ENCODE results near the gene LOXL1. TPM values are rescaled to one million over a fixed set of nuclear protein-coding genes. Genes with fewer than 3 reads are reported as not detected.
A peak's percentile ranks its signal among the peaks of the same experiment; 100 is the strongest.

LOXL1 gene
- total RNA-seq, 1 experiment from 2014 or later: 11.8 TPM

DNA sequence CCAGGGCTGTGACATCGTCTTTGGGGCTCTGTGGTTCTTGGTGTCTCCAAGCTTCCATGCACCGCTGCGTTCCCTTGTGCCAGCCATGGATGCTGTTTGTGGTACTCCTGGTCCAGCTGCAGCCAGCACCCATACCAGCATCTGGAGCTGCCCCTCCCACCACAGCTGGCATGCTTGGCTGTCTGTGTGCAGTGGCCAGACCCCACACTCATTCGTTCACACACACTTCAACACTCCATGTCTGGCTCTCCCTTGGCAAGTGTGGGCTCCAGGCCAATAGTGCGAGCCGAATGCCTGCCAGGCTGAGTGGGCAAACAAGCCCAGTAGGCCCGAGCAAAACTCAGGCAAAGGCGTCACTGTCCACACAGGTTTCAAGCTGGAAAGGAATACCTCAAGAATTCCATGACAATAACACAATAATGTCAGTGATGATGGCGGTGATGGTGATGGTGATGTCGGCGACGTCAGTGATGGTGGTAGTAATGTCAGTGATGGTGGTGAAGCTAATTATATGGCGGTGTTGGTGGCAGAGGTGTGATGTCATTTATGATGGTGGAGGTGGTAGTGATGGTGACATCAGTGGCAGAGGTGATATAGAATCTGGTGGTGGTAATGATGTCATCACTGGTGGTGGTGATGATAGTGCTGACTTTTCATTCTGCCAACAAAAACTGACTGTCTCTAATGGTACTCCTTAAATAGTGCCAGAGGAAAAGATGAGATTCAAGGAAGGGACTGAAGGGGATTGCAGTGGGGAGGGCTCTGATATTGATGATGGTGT lies 33.6 kb upstream of the LOXL1 start:
- DNase-seq: no peak
- H3K27me3 ChIP-seq (ENCODE audit: control insufficient read depth, insufficient read depth, low read length): no peaks in the 10 kb centered on the region; the same call in 1 of the 2 replicates
- no peaks in the 10 kb centered on the region for H3K36me3 ChIP-seq (replicated peaks; ENCODE audit: control insufficient read depth, insufficient read depth, low read length)
- H3K4me3 ChIP-seq (ENCODE audit: insufficient read depth, low read depth, low read length): no peak overlapping the region

DNA sequence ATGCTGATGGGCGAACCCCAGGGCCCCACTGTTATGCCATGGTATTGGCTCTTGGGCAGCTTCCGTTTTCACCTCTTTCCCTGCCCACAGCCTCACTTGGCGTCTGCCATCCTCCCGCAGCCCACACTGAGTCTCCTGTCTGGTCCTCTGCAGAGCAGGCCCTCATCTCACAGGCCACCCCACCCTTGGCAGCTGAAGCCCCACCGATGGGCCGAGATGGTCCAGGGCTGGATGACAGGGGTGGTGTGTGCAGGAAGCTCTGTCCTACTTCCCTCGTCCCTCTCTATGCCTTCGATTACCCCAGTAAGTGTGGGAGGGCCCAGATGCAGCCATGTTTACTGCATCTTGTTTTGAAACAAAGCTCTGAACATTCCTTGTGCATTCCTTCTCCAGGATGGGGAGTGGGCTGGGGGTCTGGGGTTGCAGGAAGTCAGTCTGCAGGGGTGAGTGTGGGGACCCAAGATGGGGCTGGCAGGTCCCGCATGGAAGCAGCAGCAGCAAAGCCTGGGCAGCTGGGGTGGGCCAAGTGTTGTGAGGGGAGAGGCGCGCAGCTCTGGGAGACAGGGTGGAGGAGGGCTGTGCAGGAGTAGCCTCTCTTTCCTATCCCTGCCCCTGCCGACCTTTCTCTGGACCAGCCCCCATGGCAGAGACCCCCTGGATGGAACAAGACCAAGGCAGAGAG lies 32.0 kb upstream of the LOXL1 start:
- no peaks in the 10 kb centered on the region for H3K36me3 ChIP-seq (replicated peaks; ENCODE audit: control insufficient read depth, insufficient read depth, low read length)
- no peak for DNase-seq
- H3K4me3 ChIP-seq (ENCODE audit: insufficient read depth, low read depth, low read length): no peak overlapping the region
- H3K27me3 ChIP-seq (ENCODE audit: control insufficient read depth, insufficient read depth, low read length): no peaks in the 10 kb centered on the region; the same call in 1 of the 2 replicates

DNA sequence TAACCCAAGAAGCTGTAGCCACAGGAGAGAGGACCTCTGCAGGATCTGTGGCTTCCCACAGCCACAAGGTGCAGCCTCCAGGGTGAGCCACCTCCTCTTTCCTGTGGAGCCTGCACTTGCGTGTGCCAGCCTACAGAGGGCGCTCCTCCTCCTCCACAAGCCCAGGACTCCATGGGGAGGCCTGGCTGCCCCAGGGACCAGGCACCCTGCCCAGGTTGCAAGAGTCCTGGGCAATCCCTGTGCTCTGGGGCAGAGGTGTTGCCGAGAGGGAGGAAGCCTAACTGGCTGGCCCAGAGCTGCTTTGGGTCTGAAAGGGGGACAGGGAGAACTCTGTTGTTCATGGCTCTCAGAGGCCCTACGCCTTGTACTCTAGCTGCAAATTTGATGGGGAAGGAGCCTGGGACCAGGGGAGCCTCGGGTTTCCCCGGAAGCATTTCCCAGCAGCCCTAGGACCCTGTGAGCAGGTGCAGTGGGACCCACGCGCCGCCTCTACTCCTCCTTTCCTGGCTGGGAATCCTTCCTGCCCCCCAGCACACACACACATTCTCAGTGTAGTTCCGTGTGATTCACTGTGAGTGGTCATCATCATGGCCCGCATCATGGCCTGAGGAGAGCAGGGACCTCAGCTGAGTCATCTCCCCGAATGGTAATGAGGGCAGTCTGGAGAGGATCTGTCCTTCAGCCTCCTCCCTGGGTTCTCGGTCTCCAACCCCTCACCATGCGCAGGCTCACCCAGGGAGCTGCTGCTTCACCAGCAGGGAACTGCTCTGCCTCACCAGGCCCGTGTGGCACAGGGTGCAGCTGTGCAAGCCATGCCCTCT lies 28.6 kb upstream of the LOXL1 start:
- H3K4me3 ChIP-seq (ENCODE audit: insufficient read depth, low read depth, low read length): no peak overlapping the region
- no peaks in the 10 kb centered on the region for H3K27me3 ChIP-seq (ENCODE audit: control insufficient read depth, insufficient read depth, low read length)
- H3K36me3 ChIP-seq (replicated peaks; ENCODE audit: control insufficient read depth, insufficient read depth, low read length): no peaks in the 10 kb centered on the region
- peak; percentile 97 for DNase-seq

DNA sequence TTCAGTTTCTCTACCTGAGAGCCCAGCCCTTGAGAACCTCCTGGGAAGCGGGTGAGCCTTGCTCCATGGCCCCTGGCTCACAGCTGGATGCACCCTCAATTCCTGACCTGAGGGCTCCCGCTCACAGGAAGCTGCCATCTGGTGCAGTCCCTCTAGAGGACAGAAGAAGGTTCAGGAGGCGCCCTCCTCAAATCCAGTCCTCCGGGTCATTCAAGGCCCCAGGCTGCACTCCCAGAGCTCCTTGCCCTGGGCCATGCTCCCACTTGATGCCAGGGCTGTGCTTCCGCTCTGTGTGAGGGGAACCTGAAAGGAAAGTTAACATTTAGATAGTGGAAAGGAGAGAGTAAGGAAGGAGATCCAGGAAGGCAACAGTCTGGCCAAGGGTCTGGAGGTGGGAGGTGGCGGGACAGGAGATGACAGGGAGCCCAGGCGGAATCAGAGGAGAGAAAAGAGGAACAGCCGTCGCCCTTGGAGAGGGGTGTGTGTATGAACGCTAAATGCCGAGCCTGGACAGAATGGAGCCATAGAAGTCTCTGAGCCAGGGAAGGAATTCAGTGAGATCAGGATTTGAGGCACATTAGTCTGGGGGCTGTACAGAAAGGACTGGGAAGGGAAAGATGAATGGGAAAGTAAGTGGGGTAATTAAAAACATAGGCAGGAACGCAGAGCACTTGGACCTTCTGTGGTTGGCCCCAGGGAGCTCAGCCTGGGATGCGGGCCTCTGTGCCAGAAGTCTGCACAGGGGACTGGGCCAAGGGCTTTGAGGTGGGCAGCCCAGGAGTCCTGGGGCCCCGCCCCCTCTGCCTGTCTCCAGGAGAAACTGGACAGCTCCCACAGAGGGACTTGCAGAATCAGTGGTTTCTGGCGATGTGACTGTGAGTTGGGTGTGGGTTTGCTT lies 26.8 kb upstream of the LOXL1 start:
- no peaks in the 10 kb centered on the region for H3K27me3 ChIP-seq (ENCODE audit: control insufficient read depth, insufficient read depth, low read length)
- DNase-seq: peak; percentile 74

DNA sequence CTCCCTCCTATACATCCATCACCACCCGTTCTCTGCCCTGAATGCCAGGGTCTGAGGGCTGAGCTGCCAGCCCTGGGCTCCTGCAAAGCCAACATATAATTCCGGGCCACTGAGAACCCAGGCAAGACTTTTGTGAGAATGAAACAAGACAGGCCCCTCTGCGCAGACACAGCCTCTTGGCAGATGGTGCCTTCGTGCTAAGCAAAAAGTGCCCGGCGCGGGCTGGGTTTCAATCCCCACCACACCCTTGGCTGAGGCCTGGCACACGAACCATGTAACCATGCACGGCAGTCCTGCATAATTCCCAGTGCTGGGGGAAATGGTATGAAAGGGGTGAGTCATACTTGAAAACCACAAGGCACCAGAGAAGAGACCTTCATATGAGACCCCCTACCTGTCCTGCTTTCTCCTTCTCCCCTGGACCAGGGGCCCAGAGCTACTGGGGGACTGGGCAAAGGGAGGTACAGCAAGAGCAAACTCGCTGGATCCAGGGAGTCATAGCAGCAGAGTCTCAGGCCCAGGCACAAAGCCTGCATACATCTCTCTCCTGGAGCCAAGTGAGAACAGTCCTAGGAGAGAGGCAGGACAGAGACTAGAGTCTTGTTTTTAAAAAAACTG lies 26.1 kb upstream of the LOXL1 start:
- Histone ChIP-seq H3K27me3 (ENCODE audit: control insufficient read depth, insufficient read depth, low read length) (no peaks in the 10 kb centered on the region), H3K4me3 (ENCODE audit: insufficient read depth, low read depth, low read length) (no peak overlapping the region), H3K36me3 (replicated peaks; ENCODE audit: control insufficient read depth, insufficient read depth, low read length) (no peaks in the 10 kb centered on the region)
- DNase-seq: no peak

More for the DNA sequence above, 26.8 kb upstream of the LOXL1 start:
- H3K4me3 ChIP-seq (ENCODE audit: insufficient read depth, low read depth, low read length): no peak overlapping the region
- H3K36me3 ChIP-seq (replicated peaks; ENCODE audit: control insufficient read depth, insufficient read depth, low read length): no peaks in the 10 kb centered on the region

DNA sequence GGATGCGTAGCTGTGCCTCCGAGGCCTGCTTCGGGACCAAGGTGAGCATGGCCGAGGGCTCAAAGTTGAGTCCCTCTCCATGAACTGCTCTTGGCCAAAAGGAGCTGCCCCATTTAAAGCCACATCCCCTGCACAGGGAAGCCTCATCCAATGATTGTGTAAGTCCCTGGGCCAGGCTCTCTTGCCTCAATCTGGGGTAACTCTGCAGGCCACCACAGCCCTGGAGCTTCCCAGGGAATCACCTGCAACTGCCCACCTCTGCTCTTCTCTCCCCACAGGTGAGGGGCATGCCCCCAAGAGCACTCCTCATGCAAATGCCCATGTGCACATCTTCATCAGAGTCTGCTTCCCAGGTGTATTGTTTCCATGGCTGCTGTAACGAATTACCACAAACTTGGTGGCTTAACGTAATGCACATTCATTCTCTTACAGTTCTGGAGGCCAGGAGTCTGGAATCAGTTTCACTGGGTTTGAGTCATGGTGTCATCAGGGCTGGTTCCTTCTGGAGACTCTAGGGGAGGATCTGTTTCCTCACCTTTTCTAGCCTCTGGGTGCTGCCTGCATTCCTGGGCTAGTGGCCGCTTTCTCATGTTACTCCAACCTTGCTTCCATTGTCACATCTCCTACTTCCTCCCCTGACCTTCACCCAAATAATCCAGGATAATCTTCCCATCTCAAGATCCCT lies 25.0 kb upstream of the LOXL1 start:
- H3K4me3 ChIP-seq (ENCODE audit: insufficient read depth, low read depth, low read length): no peak overlapping the region
- H3K27me3 ChIP-seq (ENCODE audit: control insufficient read depth, insufficient read depth, low read length): no peaks in the 10 kb centered on the region
- DNase-seq: no peak
- H3K36me3 ChIP-seq (replicated peaks; ENCODE audit: control insufficient read depth, insufficient read depth, low read length): no peaks in the 10 kb centered on the region; the same call in 1 of the 2 replicates

DNA sequence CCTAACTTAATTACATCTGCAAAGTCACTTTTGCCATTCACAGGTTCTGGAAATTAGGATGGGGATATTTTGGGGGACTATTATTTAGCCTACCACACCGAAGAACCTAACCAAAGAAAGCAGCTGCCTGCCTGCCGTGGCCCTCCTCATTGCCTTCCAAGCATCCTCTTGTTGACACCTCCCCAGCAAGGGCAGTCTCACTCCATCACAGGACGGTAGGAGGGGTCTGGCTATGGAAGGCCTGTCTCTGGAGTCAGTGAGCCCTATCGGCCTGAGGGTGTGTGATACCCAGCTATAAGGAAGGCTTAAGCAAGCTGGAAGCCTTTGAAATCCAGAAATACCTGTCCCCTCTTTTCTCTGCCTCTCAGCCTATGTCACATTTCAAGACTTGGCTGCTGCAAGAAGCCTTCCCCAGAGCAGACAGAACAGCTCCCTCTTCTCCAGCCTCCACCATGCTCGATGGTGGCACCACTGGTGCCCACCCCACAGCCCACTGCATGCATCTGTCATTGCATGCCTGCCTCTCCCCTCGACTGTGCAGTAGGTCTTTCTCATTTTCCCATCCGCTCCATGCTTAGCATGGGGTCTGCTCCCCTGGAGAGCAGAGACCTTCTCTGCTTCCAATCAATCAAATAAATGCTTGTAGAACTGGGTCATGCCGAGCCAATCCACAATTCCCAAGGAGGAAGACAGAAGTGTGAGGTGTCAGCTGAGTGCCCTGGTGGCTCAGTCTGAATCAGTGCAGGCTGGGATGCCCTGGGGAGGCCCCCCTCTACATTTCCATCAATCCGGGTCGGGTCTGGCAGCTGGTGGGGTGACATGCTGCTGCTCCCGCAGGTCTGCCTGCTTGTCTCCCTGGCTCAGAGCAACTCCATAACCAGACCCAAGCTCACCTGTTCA lies 23.9 kb upstream of the LOXL1 start:
- Histone ChIP-seq H3K27me3 (ENCODE audit: control insufficient read depth, insufficient read depth, low read length) (no peaks in the 10 kb centered on the region), H3K36me3 (replicated peaks; ENCODE audit: control insufficient read depth, insufficient read depth, low read length) (no peaks in the 10 kb centered on the region; the same call in 1 of the 2 replicates), H3K4me3 (ENCODE audit: insufficient read depth, low read depth, low read length) (no peak overlapping the region)
- DNase-seq: no peak

DNA sequence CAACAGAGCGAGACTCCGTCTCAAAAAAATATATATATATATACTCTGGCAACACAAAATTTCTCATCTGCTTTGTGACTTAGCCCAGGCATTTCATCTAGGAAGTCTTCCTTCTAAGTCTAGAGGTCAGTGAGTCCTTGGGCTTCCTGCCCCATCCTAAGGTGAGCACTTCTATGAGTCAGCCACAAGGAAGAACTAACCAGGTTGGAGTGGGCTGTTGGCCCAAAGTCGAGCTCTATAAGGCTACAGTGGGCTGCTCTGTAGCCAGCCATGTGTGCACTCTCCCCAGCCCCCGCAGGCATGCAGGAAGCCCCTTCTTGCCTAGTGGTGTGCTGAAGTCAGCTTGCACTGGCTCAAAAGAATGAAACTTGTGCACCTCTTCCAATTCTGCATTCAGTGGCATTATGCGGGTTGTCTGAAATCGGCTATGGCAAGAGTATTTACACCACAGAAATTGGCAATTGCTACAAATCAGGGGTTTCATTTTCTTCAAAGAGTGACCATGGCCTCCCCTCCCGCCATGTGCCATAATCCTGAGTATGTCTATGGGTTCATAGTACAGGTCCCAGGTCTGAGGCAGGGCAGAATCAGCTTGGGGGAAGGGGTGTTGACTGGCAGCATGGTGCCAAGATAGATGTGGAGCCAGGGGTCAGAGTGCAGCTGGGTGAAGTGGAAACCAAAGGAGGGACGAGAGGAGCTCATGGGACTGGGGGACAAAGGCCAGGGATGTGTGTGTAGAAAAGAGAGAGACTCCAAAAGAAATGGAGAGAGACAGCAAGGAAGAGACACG lies 22.0 kb upstream of the LOXL1 start:
- no peak for DNase-seq
- Histone ChIP-seq H3K4me3 (ENCODE audit: insufficient read depth, low read depth, low read length) (no peak overlapping the region), H3K27me3 (ENCODE audit: control insufficient read depth, insufficient read depth, low read length) (no peaks in the 10 kb centered on the region), H3K36me3 (replicated peaks; ENCODE audit: control insufficient read depth, insufficient read depth, low read length) (no peaks in the 10 kb centered on the region; the same call in 1 of the 2 replicates)

DNA sequence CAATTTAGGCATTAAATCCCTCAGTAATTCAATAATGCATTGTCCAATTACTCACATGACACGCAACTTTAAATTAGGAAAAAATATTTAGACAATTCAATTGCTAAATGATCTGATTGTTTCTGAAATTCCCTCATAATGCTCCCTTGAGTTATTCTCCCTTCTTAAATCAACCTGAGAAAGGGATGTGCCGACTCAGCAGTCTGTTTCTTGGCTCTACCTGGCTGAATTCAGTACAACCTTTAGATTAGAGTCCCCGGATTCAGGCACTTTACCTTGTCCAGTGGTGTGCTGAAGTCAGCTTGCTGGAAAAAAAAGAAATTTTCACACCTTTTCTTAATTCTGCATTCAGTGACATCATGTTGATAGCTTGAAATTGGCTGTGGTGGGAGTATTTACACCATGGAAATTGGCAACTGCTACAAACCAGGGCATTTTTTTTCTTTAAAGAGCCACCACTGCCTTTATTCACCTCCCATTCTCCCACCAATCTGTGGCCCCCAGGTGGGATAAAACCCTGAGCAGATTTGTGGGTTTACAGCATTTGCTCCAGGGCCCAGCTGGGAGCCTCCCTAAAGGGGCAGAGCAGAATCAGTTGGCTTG lies 20.9 kb upstream of the LOXL1 start:
- Histone ChIP-seq H3K36me3 (replicated peaks; ENCODE audit: control insufficient read depth, insufficient read depth, low read length) (no peaks in the 10 kb centered on the region; the same call in 1 of the 2 replicates), H3K4me3 (ENCODE audit: insufficient read depth, low read depth, low read length) (no peak overlapping the region), H3K27me3 (ENCODE audit: control insufficient read depth, insufficient read depth, low read length) (no peaks in the 10 kb centered on the region)
- DNase-seq: no peak

DNA sequence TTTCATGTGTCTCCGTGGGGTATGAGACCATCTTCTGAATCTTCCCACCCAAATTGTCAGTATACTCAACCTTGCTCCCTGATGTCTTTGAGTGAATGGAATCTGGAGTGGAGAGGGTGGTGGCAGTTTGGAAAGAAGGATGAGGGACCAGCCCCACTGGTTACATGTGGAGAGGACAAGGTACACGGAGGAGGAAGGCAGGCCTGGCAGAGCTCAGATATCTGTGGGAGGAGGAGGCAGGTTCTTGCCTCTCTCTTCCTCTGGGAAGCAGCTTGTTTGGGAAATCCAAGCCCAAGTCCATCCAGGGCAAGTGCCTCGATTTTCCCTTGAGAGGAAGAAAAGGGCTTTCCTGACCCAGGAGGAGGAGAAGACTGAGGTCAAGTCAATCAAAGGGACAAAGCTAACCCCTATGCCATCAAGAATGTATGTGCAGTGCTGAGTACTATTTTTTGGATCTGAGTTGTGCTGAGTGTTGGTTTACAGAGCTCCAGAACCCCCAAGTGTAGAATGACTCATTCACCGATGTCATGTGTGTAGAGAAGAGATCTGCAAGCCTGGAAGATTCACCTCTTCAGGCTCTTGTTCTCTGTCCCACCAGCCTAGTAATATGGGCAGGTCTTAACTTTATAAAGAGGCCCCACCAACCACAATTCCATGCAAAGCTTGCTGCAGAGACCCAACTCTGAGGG lies 19.8 kb upstream of the LOXL1 start:
- H3K36me3 ChIP-seq (replicated peaks; ENCODE audit: control insufficient read depth, insufficient read depth, low read length): no peaks in the 10 kb centered on the region; the same call in 1 of the 2 replicates
- no peak for DNase-seq
- no peaks in the 10 kb centered on the region for H3K27me3 ChIP-seq (ENCODE audit: control insufficient read depth, insufficient read depth, low read length)
- no peak overlapping the region for H3K4me3 ChIP-seq (ENCODE audit: insufficient read depth, low read depth, low read length)

DNA sequence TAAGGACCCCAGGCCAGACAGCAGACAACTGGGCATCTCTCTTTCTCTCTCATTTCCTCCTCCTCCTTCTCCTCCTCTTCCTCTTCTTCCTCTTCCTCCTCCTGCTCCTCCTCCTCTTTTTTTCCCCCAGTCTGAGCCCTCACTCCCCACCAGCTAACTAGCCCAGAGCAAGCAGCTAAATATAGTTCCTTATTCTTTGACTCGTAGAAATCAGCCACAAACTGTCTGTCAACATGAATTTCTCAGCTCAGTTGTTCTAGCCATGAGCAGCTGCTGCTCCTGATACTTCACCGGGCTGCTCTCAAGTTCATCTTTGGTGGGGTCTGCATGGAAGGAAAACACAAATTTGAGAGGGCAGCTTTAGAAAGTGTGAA lies 19.2 kb upstream of the LOXL1 start:
- H3K4me3 ChIP-seq (ENCODE audit: insufficient read depth, low read depth, low read length): no peak overlapping the region
- no peaks in the 10 kb centered on the region; the same call in 1 of the 2 replicates for H3K36me3 ChIP-seq (replicated peaks; ENCODE audit: control insufficient read depth, insufficient read depth, low read length)
- DNase-seq: no peak
- no peaks in the 10 kb centered on the region for H3K27me3 ChIP-seq (ENCODE audit: control insufficient read depth, insufficient read depth, low read length)

Data from H7 (cell line).